LNCAP (cell line): ENCODE measurements around the gene TXNDC17.

Experiments used
- TF ChIP-seq, protein P1 (sequence below): fragments of 450-650 bp; IDR thresholded peaks from 2 replicates; pipeline ENCODE4 v1.5.1; 2017; ENCODE audit warnings: mild to moderate bottlenecking

The TXNDC17 gene

GRCh38 chr17:6679241-6679640 is 38.4 kb downstream of the TXNDC17 start:
- TF ChIP-seq, protein P1, sequence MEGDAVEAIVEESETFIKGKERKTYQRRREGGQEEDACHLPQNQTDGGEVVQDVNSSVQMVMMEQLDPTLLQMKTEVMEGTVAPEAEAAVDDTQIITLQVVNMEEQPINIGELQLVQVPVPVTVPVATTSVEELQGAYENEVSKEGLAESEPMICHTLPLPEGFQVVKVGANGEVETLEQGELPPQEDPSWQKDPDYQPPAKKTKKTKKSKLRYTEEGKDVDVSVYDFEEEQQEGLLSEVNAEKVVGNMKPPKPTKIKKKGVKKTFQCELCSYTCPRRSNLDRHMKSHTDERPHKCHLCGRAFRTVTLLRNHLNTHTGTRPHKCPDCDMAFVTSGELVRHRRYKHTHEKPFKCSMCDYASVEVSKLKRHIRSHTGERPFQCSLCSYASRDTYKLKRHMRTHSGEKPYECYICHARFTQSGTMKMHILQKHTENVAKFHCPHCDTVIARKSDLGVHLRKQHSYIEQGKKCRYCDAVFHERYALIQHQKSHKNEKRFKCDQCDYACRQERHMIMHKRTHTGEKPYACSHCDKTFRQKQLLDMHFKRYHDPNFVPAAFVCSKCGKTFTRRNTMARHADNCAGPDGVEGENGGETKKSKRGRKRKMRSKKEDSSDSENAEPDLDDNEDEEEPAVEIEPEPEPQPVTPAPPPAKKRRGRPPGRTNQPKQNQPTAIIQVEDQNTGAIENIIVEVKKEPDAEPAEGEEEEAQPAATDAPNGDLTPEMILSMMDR: no peak

DNA sequence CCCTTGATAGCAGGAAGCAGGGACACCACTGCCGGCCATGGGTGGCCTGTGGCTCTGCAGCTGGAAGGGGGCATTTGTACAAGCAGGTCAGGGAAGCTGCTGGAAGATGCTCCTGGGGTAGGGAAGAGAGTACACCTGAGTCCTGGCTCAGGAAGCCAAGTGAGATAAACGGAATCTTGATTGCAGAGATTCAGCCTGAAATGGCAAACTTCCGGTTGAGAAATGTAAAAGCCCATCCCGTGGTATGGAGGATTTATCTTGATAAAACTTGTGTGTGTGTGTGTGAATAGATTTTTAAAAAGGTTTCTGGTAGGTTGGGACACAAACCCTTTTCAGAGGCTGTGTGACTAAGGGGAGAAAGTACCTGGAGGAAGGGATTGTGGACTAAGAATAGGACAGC is 40.3 kb downstream of the TXNDC17 start:
- TF ChIP-seq, protein P1: no peak

- TF ChIP-seq, protein P1: no peak
Measured at GRCh38 chr17:6681671-6682070, 40.8 kb downstream of the TXNDC17 start.

DNA sequence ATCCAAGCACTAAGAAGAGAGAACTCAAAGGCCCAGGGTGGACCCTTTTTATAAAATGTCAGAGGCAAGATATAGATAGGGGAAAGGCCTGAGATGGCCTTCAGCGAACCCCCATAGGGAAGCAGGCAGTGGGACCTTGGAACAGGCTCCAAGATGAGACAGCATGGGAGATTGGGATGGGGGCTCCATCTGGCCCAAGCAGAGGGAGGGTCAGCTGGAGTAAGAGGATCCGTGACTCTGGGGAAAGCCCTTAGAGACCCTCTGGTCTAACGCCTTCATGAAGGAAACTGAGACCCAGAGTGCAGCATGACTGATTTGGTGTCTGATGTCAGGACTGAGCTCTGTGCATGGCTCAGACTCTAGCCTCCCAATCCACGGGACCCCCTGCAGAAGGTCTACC is 41.5 kb downstream of the TXNDC17 start:
- TF ChIP-seq, protein P1: no peak

DNA sequence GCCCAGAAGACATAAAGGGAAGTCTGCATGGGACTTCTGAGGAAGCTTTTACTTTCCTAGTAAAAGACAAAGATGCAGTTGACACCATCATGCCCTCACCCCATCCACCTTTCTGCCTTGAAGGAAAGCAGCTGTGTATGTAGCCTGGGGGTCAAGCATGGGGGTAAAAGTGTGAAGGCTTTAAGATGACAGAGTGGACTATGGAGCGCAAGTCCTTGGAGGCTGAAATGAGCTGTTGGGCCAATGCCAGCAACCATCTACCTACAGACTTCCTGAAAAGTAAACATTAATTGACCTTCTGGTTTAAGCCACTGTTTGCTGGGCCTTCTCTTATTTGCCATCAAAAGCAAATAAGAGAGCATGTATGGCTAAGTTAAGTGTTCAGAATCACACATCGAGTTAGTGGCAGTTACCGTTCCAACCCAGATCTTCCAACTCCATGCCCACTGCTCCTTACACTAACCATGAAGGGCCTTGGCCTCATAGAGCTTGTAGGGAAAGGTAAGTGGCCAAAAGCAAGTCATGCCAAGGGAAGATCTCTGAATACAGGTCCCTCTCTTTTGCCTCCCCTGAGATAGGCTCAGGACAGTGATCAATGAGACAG is 42.3 kb downstream of the TXNDC17 start:
- TF ChIP-seq, protein P1: no peak

GRCh38 chr17:6683730-6684459 is 43.0 kb downstream of the TXNDC17 start:
- TF ChIP-seq, protein P1: no peak

- TF ChIP-seq, protein P1: no peak
Measured at GRCh38 chr17:6684460-6684783, 43.6 kb downstream of the TXNDC17 start.
